ENCODE measurements around the gene VGLL4. TPM values are rescaled to one million over a fixed set of nuclear protein-coding genes. Genes with fewer than 3 reads are reported as not detected.
"Not testable (repeated sequence)": the region's sequence is repeated elsewhere in the genome, so short reads cannot be mapped to it uniquely, and the experiment has no call there.

VGLL4 gene
- total RNA-seq, 1 donor from 2014 or later: 75.6 TPM

DNA sequence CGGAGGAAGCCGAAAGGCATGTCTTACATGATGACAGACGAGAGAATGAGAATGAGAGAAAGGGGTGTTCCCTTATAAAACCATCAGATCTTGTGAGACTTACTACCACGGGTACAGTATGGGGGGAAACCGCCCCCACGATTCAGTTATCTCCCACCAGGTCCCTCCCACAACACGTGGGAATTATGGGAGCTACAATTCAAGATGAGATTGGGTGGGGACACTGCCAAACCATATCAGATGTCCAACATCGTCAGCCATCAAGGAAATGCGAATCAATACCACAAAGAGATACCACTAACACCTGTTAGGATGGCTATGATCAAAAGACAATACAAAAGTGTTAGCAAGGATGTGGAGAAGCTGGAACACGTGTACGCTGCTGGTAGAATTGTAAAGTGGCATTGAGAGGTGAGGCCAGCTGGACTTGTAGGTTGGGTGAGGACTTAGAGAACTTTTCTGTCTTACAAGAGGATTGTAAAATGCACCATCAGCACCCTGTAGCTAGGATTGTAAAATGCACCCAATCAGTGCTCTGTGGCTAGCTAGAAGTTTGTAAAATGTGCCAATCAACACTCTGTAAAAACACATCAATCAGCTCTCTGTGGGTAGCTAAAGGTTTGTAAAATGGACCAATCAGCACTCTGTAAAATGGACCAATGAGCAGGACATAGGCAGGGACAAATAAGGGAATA, 37.5 kb downstream of the VGLL4 start:
- no peak for DNase-seq

DNA sequence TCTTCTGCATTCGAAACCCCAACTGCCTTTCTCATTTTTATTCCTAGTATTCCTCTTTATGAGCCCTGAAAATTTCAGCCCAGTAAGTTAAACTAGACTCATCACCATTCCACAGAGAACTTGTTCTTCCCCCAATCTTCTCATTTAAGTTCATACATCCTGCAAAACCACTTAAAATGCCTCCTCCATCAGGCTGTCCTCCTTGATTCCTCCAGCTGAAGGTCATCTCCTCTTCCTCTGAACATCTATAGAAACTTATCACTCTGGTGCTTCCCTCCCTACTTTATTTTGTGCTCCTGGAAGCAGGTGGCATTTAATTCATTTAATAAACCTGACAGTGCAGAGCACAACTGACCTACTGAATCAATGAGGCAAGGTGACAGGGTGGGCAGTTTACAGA, 38.3 kb downstream of the VGLL4 start:
- DNase-seq: no peak

DNA sequence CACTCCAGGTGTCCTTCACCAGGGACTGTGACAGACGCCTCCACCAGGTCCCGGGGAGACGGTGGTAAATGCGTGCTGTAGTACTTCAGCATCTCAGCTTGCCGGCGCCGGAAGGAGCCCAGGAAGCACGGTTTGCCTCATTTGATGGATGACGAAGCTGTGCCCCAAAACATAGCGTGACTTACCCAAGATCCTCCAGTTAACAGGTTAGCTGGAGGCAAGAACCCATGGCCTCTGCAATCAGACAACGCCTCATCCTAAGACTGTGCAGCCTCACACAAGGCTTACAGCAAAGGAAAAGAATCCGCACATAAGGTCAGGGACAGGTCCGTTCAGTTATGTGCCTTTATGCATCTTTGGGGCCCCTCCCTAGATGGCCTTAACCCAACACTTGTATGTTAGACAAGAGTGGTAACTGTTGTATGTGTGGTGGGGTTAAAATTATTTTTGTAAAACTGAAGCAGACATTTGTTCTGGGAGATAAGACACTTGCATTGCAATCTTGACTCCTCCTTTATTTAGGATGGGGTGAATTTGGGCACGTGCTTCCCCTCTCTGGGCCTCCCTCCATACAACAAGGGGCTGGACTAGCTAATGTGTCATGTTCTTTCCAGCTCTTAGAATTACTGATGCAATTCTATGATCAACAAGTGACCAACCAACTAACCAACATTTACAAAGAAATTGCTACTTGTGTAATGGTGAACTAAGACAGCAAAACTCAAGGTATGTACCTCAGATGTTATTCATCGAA, 39.4 kb downstream of the VGLL4 start:
- no peak for DNase-seq

DNA sequence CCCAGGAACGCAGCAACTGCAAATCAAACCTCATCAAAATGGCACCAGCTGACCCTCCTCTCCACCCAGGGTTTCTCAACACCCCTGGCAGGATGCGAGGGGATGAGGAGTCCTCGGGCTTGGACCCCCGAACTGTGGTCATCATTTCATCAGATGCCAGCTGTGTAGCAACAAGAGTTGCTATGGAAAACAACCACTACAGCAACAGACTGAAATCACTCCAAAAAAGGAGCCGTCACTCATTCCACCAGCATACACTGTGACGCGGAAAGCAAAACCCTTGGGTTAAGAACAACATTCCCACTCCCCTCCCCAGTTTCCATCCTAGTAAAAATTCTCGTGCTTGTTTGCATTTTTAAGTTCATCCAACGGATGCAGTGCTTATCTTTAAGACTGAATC, 40.1 kb downstream of the VGLL4 start:
- DNase-seq: peak; percentile 75

DNA sequence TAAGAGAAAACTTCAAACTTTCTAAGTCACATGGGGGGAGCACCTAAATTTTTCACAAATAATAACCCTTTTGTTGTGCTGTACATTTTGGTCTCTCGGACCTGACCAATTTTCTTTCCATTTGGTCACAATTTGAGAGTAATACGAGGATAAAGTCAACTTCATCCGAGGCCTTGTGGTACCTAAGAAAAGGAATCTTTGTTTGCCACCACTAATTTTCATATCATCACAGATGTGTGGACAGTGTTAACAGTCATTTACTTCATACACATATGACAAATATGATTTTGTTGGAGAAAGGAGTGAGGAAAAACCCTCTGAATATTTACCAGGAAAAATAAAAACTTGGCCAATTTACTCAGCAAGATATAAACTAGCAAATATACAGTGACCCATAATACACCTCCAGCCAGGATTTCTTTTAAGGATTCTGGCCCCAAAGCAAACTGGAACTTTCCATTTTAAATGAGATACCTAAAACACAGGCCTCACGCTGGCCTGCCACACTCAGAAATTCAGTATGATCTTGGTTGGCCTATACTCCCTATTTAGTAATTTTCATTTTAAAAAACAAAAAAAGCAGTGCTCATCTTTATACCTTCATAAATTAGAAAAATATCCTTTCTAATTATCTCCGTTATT, 40.7 kb downstream of the VGLL4 start:
- DNase-seq: no peak

DNA sequence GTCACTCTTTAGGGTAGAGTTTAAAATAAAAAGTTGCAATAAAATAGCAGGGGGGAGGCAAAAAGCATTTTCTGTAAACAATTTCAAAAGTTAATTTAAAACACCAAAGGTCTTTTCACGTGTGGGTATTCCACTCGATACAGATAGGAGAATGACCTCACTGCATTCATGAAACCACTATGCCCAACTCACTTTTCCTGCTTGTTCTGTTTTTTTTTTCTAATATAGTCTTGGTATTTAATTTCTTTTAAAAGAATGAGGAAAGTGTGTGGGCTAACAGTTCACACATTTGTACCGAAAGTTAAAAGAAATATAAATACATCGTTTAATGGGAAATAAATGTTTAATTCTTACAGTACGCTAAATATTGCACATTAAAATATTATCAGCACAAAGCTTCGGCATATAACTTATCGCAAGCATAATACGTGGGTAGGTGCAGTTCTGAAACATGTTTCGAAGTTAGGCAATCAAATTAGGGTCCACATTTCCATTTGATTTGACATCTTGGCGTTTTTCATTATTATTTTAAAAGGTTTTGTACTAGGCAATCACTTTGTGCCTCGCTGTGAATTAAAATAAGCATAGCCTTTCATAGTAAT, 41.4 kb downstream of the VGLL4 start:
- no peak for DNase-seq

DNA sequence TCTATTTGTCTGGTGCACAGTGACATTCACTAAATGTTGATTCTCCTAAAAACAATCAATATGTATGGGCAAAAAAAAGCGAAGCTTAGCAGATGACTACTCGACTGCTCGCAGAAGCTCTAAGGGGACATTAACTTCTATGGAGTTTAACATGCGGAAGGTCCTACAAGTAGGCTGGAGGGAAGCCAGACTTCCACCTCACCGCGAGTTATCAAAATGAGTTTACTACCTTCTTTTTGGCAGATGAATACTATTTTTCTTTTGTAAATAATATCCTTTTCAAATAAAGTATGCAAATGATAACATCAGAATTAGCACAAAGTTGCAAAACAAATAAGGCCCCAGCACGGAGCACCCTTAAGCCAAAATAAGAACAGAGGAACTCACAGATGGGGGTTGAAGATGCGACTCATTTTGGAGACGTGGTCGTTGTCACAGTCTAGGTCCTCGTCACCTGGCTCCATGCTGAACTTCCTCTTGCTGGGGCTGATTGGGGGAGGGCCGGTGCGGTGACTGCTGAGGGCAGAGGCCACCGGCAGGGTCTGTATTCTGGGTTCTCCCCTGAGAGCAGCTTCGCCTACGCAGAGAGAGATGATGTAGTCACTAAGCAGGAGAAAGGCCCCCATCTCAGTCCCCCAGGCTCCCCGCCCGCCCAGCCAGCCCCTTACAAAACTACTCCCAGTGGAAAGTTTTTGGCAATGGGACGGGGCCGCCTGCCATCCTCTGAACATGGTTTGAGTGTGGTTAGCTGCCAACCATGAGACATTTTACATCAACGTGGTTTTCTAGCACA, 42.1 kb downstream of the VGLL4 start:
- DNase-seq: no peak

DNA sequence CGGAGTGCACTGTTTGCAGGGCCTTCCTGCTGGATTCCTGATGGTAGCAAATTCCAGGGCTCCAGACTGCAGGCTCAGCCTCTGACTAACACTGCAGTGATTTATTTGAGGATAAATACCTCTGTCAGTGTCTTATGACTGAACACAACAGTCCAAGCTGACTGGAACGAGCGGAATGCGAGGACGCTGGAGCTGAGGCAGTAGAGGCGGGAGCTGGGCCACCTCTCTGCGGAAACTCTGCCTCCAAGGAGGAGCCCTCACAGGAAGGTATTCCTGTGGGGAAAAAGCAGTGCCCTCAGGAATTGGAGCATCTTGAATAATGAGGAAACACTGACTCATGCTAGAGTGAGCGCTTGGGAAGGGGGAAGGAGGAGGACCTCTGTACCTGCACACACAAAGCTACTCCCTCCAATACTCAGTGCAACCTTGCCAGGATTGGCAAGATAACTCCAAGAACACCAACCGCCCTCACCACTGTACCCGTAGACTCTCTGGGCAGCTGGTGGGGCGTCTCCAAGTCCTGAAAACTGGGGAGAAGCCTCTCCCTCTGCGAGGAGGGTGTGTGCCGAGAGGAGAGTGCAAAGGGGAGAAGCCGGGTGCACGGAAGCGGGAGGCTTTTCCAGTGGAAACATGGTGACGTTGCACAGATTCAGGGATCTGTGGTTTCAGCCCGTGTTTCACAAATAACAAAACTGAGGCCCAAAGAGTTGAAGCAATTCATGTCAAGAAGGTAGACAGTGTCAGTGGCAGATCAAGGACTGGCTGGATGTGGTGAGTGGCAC, 43.0 kb downstream of the VGLL4 start:
- peak; percentile 84 for DNase-seq

DNA sequence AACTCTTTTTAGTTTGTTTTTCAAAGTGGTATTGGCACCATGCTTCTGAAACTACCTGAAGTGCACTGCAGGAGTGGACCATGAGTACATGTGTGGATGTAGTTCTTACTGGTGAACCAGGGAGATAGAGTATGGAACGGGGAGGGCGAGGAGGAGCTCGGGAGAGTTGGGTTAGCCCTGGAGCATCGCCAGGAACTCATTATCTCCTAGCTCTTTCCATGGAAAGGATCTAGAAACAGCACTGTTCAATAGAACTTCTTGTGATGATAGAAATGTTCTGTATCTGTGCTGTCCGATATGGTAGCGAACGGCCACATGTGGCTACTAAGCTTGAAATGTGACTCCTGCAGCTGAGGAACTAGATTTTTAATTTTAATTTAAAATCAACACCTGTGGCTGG, 47.3 kb downstream of the VGLL4 start:
- no peak for DNase-seq

DNA sequence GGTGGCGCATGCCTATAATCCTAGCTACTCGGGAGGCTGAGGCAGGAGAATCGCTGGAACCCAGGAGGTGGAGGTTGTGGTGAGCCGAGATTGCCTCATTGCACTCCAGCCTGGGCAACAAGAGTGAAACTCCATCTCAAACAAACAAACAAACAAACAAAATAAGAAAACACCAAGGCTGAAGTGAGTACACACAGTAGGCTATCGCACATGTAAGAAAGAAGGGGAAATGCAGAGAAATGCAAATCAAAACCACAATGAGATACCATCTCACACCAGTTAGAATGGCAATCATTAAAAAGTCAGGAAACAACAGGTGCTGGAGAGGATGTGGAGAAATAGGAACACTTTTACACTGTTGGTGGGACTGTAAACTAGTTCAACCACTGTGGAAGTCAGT, 48.7 kb downstream of the VGLL4 start:
- DNase-seq: not testable (repeated sequence)

DNA sequence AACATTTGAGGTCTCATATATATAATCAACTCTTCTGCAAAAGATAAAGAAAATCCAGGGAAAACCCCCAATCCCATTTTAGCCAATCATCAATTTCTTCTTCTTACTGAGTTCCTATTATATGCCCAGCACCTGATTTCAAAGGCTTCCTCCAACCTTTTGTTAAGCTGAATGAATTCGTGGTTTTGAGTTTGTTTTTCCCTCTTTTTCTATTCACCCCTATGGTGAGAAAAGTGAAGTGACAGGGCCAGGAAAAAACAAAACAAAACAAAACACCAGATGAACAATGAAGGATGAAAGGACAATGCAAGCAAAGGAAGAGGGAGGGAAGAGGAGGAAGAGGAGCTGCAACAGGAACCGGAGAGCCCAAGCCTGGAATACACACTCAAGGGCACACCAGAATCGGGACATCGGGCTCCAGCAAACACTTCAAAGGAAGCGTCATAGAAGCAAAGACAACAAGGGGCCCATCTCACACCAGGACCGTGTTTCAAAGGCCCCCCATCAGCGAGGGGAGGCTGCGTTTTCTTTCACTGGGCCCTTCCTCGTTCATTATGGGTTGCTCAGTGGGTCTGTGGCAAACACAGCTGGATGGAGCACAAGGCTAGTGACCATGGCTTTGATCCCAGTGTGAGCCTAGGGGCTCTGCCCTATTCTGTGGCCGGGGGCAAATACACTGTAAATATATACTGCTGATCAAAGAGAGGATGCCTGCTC, 50.2 kb downstream of the VGLL4 start:
- no peak for DNase-seq

DNA sequence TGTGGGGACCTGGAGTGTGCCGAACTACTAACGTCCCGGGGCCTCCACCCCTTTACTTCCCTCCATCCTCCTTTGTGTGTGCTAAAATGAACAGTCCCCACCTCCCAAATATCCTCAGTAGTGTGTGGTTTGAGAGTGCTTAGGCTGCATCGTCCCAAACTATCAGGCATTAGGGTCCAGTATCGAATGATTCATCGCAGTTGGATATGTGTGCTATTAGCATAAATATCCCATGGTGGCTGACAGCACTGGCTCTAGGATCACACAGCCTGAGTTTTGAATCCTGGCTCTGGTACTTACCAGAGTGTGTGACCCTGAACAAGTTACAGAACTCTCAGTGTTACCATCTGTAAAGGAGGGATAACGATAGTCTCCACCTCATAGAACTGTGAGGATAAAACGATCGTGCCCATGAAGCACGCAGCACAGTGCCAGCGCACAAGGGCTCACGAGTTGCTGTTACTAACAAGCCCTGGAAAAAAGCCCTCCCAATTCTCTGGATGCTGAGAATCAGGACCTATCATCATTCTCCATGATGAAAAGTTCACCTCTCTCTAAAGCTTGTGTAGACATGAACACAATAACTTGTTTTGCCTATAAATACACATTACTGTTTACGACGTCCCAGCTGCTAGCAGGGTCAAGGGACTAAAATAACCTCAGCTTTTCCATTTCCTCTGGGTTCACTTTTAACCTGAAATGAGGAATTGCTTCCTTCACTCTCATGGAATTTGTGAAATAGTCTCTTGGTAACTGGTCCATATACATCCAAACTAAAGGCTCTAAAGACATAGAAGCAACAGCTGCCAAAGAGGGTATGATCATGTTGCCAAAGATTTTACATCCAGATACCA, 51.0 kb downstream of the VGLL4 start:
- peak; percentile 48 for DNase-seq

DNA sequence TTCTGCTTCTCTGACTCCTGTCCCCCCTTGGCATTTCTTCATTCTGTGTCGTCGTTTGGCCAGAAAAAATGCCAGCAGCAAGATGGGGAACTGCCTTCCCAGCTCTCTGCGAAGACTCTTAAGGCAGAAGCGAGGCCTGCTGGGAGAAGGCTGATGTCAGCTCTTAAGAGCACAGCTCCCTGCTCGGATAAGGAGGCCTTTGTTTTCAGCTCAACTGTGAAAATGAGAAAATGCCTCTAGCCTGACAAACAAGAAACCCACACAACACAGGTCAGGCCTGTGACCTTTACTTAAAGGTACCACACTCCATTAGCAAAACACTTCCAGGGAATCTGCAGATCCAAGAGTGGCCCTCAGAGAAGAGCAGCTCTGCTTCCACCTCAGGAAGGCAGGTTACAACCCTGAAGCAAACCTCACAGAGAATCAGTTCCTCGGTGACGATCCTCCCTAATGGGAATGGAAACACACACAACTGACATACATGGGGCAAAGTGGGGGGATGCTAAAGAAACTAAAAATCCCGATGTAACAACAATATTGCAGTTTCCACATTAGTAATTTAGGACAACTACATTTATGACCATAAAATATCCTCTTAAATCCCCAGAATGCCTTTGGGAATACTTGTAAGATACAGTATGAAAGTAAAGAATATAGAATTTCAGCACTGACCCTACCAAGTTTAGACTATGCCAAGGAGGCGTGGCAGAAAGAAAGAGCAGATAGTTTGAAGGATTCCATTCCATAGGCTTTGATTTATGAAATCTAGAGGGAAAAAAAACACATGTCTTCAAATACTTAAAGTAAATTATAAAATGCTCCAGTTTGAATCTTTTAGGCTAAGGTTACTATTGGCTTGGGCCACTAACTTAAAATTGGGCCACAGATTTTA, 52.1 kb downstream of the VGLL4 start:
- peak; percentile 85 for DNase-seq

DNA sequence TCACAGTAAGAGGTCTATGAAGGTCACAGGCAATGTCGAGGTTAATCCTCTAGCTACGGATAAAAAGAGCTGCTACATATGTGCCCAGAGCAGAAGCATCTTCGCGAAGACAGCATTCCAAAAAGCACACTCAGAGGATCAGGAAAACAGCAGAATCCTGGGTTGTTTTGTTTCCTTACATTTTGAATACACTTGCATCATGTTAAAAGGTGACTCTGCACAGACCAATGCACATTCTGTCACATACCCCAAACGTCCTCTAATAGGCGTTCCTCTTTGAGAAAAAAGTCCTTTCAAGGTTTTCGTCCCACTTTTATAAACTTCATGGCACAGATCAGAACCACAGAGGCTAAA, 52.7 kb downstream of the VGLL4 start:
- DNase-seq: peak; percentile 54

DNA sequence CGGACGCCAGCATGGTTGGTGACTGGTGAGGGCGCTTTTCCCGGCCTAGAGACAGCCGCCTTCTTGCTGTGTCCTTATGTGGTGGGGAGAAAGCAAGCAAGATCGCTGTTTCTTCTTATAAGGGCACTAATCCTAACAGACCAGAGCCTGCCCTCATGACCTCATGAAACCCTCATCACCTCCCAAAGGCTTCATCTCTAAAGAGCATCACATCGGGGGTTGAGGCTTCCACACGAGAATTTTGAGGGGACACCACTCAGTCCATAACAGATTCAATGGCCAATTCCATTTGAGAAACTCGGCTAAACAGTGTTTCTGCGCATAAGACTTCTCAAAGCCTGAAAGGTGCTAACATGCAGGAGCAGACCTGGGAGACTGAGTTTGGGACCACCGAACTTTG, 54.0 kb downstream of the VGLL4 start:
- DNase-seq: no peak

DNA sequence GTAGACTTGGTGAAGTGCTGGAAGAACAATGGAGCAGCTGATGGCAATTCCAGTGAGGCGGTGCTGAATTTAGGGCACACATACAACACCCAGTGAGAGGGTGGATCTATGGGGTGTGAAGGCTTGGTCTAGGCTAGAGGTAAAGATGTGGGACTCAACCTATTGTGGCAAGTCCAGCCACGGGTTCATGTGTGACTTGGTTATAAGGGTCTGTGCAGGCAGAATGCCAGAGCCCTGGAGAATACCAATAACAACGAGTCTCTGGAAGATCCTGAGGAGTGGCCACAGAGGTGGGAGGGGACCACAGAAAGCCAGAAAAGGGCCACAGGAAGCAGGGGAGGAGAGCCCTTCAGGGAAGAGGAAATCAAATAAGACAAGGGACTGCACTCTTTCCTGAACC, 55.0 kb downstream of the VGLL4 start:
- no peak for DNase-seq

DNA sequence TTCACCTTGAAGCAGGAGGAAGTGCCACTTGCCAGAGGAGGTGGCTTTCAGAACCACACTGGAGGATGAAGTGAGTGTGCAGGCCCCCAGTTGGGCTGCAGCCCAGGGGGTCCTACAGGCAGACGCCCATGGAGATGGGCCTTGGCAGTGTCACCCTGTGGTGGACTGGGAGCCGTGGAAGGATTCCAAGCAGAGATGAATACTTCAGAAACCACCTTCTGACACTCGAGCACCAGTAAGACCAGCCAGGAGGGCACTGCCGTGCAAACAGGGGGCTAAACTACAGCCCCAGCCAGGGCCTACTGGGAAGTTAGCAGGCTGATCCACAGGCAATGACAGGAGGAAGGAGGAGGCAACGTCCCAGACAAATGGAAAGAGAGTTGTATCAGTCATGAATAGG, 55.4 kb downstream of the VGLL4 start:
- DNase-seq: no peak

DNA sequence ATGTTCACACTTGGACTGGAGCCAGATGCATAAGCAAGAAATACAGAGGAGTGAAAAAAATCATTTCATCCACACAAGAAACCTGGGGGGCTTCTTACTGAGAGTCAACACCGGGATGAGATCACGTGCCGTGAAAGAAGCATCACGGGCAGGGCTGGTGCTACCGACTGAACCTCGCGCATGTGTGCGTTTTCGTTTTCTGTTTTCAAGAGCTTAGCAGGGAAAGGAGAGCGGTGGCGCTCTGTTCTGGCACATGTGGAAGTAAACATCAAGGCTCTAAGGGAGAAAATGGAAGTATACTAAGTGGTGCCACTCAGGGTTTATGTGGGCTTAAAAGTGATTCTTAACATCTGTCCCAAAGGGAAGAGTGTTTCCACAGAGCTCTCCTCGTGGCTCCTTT, 55.9 kb downstream of the VGLL4 start:
- DNase-seq: peak; percentile 44

DNA sequence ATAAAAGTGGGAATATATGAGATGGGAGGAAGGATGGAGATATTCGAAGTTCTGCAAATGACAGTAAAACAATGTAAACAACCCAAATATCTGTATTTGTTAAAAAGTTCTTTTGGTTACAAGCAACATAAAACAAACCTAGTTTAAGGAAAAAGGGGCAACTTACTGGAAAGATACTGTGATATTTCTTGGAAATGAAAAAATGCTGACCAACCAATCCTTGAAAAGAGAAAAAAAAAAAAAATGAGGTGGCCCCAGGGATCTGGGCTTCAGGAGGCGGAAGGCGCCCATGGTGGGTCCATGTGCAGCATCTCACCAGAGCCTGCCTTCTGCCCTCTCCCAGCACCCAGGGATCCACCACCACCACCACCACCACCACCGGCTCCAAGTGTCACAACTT, 59.1 kb downstream of the VGLL4 start:
- no peak for DNase-seq

All from tongue (tissue), 2 donors.